ENCODE measurements around the gene ARHGAP12. TPM values are rescaled to one million over a fixed set of nuclear protein-coding genes. Genes with fewer than 3 reads are reported as not detected.

Gene ARHGAP12
- polyA plus RNA-seq, 1 of the 3 experiments (the other 2 are of a cell fraction), result 8.6 TPM

GRCh38 chr10:31929261-31930022 lies 811 bp upstream of the ARHGAP12 start:
- H3F3A ChIP-seq (replicated peaks; ENCODE audit: insufficient read depth), result peaks cover 24% of the 10 kb centered on the region
- peak overlapping the region; percentile 80 for H2AFZ ChIP-seq (ENCODE audit: low read depth)
- TF ChIP-seq USF1 (IDR thresholded peaks at IDR 0.05; ENCODE audit: borderline replicate concordance, low read depth) (no peak), TEAD4 (IDR thresholded peaks at IDR 0.05; ENCODE audit: borderline replicate concordance, insufficient read depth) (no peak), EP300 (IDR thresholded peaks at IDR 0.05; ENCODE audit: borderline replicate concordance in 1 of 2, low read depth in 1 of 2, low read length in 1 of 2) (no peak), IRF3 (IDR thresholded peaks at IDR 0.05; ENCODE audit: low read depth, low read length) (no peak), FOXJ3 (CRISPR knock-in tag; IDR thresholded peaks at IDR 0.05) (no peak), RFX5 (IDR thresholded peaks at IDR 0.05; ENCODE audit: low read length) (0 out of 2 replicates have a peak, but pooled peaks have one; percentile 9), NFIC (IDR thresholded peaks at IDR 0.05; ENCODE audit: borderline replicate concordance) (no peak), POLR2AphosphoS5 (IDR thresholded peaks at IDR 0.05; ENCODE audit: low read depth, low read length) (no peak), TAF1 (IDR thresholded peaks at IDR 0.05; ENCODE audit: borderline replicate concordance, low read depth, low read length) (0 out of 2 replicates have a peak, but pooled peaks have one; percentile 31), REST (IDR thresholded peaks at IDR 0.05; ENCODE audit: low read depth, low read length) (no peak), ELF1 (IDR thresholded peaks at IDR 0.05) (peak; percentile 88)
- TF ChIP-seq, protein P1, sequence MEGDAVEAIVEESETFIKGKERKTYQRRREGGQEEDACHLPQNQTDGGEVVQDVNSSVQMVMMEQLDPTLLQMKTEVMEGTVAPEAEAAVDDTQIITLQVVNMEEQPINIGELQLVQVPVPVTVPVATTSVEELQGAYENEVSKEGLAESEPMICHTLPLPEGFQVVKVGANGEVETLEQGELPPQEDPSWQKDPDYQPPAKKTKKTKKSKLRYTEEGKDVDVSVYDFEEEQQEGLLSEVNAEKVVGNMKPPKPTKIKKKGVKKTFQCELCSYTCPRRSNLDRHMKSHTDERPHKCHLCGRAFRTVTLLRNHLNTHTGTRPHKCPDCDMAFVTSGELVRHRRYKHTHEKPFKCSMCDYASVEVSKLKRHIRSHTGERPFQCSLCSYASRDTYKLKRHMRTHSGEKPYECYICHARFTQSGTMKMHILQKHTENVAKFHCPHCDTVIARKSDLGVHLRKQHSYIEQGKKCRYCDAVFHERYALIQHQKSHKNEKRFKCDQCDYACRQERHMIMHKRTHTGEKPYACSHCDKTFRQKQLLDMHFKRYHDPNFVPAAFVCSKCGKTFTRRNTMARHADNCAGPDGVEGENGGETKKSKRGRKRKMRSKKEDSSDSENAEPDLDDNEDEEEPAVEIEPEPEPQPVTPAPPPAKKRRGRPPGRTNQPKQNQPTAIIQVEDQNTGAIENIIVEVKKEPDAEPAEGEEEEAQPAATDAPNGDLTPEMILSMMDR (IDR thresholded peaks at IDR 0.05), result no peak
- TF ChIP-seq, protein P2, sequence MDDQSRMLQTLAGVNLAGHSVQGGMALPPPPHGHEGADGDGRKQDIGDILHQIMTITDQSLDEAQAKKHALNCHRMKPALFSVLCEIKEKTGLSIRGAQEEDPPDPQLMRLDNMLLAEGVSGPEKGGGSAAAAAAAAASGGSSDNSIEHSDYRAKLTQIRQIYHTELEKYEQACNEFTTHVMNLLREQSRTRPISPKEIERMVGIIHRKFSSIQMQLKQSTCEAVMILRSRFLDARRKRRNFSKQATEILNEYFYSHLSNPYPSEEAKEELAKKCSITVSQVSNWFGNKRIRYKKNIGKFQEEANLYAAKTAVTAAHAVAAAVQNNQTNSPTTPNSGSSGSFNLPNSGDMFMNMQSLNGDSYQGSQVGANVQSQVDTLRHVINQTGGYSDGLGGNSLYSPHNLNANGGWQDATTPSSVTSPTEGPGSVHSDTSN (IDR thresholded peaks at IDR 0.05), result no peak; the same call in 1 of the 2 replicates
- TF ChIP-seq, protein P3, sequence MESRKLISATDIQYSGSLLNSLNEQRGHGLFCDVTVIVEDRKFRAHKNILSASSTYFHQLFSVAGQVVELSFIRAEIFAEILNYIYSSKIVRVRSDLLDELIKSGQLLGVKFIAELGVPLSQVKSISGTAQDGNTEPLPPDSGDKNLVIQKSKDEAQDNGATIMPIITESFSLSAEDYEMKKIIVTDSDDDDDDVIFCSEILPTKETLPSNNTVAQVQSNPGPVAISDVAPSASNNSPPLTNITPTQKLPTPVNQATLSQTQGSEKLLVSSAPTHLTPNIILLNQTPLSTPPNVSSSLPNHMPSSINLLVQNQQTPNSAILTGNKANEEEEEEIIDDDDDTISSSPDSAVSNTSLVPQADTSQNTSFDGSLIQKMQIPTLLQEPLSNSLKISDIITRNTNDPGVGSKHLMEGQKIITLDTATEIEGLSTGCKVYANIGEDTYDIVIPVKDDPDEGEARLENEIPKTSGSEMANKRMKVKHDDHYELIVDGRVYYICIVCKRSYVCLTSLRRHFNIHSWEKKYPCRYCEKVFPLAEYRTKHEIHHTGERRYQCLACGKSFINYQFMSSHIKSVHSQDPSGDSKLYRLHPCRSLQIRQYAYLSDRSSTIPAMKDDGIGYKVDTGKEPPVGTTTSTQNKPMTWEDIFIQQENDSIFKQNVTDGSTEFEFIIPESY (IDR thresholded peaks at IDR 0.05; ENCODE audit: borderline replicate concordance, low read depth), result no peak
- H3K4me1 ChIP-seq (ENCODE audit: control insufficient read depth in 1 of 2, insufficient read depth in 2 of 2, low read depth in 1 of 2, low read length in 1 of 2), result peaks cover 7 to 13% of the 10 kb centered on the region in 2 experiments; a peak in 3 of 4 replicates
- DNase-seq, result no peak
- H3K9me2 ChIP-seq, result no peaks in the 10 kb centered on the region
- peak overlapping the region; percentile 95 for H3K9ac ChIP-seq
- peak overlapping the region; percentile 87 for H3K4me2 ChIP-seq
- H3K79me2 ChIP-seq (ENCODE audit: insufficient read depth), result peaks cover 37% of the 10 kb centered on the region
- CTCF ChIA-PET, result interaction anchor here (0.6 to 1.2 kb wide), 4 partner anchors 12 to 67 kb away, joined by 3 to 5 read pairs (median 3); no protein-coding TSS in a partner anchor
- H3K4me3 ChIP-seq (ENCODE audit: low read depth in 2 of 2, low read length in 1 of 2), result peak overlapping the region; percentile 94 to 96
- H3K27me3 ChIP-seq (ENCODE audit: insufficient read depth), result no peaks in the 10 kb centered on the region
- WGBS (ENCODE audit: low lambda C conversion rate), result 4% methylated on average over 25 of the region's 25 CpGs
- H4K20me1 ChIP-seq (ENCODE audit: insufficient read depth), result peaks cover 32% of the 10 kb centered on the region
- H3K27ac ChIP-seq (ENCODE audit: low read depth in 2 of 2, low read length in 1 of 2), result peak overlapping the region; percentile 93 to 95
- POLR2A ChIA-PET, result interaction anchor here (1.0 to 1.2 kb wide), 2 partner anchors 10 to 1145 kb away, joined by 3 read pairs; no protein-coding TSS in a partner anchor
- H3K36me3 ChIP-seq (replicated peaks in 1 of 2; ENCODE audit: control insufficient read depth in 1 of 2, insufficient read depth in 2 of 2, low read length in 1 of 2), result no peaks in the 10 kb centered on the region
- H3K9me3 ChIP-seq, result no peaks in the 10 kb centered on the region
